ENCODE data around the gene WASHC3.

DNA sequence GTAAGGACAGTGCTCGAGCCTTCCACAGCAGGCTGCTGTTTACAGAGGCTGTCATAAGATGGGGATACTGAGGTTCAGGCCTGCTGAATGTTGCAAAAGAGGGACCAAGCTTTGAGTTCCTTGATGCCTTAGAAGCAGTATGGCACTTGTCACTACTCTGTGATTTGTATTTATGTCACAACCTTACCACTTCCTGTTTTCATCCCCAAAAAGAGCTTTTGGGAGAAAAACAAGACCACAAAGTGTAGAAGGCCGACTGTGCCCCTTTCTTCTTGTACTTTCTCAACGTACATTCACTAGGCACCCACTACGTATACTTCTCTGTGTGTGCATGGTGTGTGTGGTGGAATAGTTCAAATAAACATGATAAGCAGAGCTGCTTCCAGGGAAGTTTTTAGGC lies 94.3 kb downstream of the WASHC3 start:
- TF ChIP-seq, protein P1, sequence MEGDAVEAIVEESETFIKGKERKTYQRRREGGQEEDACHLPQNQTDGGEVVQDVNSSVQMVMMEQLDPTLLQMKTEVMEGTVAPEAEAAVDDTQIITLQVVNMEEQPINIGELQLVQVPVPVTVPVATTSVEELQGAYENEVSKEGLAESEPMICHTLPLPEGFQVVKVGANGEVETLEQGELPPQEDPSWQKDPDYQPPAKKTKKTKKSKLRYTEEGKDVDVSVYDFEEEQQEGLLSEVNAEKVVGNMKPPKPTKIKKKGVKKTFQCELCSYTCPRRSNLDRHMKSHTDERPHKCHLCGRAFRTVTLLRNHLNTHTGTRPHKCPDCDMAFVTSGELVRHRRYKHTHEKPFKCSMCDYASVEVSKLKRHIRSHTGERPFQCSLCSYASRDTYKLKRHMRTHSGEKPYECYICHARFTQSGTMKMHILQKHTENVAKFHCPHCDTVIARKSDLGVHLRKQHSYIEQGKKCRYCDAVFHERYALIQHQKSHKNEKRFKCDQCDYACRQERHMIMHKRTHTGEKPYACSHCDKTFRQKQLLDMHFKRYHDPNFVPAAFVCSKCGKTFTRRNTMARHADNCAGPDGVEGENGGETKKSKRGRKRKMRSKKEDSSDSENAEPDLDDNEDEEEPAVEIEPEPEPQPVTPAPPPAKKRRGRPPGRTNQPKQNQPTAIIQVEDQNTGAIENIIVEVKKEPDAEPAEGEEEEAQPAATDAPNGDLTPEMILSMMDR (conservative IDR thresholded peaks at IDR 0.05): no peak
- TF ChIP-seq EZH2 (IDR thresholded peaks at IDR 0.05; ENCODE audit: low read depth): no peak
